Ramos (cell line): Measurements from ENCODE around the gene MAPK6.
"Not testable (repeated sequence)": the region's sequence is repeated elsewhere in the genome, so short reads cannot be mapped to it uniquely, and the experiment has no call there.

Experiments used
- in situ Hi-C: fragments of 300-500 bp; cut with MboI; formaldehyde crosslinking; loops from one replicate; pipeline ENCODE4 v1.14.3; 2022; ENCODE audit warnings: low sequenced_read_pairs; ENCODE audit not compliant: unreplicated experiment

Gene MAPK6

DNA sequence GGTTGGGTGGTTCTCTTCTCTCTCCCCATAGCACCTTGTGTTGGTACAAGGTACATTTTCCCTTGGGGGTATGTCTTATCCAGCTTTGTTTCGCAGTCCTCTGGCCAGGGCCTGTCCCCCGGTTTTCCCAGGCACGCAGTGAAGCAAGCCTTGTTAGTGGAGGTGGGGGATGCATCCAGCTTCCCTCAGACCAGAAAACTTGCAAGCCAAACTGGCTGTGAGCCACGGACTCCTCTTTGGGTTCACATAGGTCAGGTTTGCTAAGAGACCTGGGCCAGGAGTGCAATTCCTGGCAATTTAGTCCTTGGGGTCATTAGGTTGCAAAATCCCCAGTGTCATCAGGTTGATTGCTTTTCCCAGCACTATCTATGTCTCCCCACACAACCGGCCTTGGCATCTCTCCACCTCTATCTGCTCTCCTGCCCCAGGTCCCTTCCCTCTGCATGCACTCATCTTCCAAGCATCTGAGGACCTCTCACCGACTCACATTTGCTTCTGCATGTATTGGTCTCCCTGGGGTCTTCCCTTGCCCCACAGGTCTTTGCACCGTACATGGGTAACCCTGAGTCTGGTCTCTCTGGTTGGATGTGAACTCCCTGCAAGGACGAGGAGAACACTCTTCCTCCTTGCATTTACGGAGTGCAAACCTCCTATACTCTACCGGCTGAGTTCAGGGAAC lies 59.3 kb downstream of the MAPK6 start:
- in situ Hi-C loops, result no loop called here

GRCh38 chr15:52078876-52079700 lies 60.1 kb downstream of the MAPK6 start:
- in situ Hi-C loops, result no loop called here

DNA sequence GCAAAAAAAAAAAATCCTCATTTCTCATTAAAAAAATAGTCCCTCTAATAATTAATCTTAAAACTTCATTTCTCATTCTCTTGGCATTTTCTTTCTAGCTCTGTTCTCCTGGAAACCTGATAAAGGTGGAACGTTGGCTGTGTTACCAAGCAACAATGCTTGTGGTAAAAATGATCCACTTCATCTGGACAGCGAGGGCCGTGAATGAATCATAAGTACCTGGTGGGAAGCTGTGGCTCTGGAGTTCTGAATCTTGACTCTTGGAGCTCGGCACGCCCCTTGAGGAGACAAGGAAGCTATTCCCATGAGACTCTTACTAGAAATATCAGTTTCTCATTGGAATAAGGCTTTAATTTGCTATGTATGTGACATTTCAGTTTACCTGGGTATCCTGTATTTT lies 61.0 kb downstream of the MAPK6 start:
- in situ Hi-C loops, result no loop called here

DNA sequence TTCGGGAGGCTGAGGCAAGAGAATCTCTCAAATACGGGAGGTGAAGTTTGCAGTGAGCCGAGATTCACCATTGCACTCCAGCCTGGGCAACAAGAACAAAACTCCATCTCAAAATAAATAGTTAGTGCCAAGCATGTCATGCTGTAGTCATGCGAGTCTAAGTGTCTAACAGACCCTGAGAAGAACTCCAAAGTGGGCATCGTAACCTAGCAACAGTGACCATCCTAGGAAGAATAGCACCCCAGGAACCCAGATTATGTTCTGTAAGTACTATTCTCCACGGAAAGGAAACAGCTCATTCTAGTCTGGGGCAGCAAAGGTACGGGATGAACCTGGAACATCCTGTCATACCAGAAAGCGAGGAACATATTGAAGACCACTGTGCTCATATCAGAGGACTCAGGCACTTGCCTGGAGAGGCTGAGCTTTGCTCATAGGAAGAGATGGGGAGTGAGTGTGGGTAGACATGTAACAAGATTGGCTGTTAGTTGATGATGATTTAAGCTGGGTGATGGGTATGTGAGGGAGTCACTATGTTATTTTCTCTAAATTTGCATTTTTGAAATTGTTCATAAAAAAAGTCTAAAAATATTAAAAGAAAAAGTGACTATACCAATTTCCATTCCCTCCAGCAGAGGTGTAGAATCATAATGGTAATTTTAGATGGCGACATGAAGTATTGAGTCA lies 61.8 kb downstream of the MAPK6 start:
- in situ Hi-C loops, result no loop called here

GRCh38 chr15:52082197-52083036 lies 63.4 kb downstream of the MAPK6 start:
- in situ Hi-C loops, result no loop called here

DNA sequence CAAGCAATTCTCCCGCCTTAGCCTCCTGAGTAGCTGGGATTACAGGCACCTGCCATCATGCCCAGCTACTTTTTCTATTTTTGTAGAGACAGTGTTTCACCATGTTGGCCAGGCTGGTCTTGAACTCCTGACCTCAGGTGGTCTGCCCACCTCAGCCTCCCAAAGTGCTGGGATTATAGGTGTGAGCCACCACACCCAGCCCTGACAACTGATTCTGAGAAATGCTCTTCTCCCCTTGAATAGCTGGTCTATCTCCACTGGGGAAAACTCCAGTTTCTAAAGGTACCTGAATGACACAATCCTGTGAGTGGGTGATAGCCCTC lies 64.0 kb downstream of the MAPK6 start:
- in situ Hi-C loops, result not testable (repeated sequence)

- in situ Hi-C loops, result no loop called here
These were observed 64.6 kb downstream of the MAPK6 start for GRCh38 chr15:52083603-52084002.

GRCh38 chr15:52085299-52085698 lies 66.3 kb downstream of the MAPK6 start:
- in situ Hi-C loops, result no loop called here

GRCh38 chr15:52086011-52086786 lies 67.2 kb downstream of the MAPK6 start:
- in situ Hi-C loops, result no loop called here

- in situ Hi-C loops, result no loop called here
These were observed 71.2 kb downstream of the MAPK6 start for GRCh38 chr15:52090193-52090592.

DNA sequence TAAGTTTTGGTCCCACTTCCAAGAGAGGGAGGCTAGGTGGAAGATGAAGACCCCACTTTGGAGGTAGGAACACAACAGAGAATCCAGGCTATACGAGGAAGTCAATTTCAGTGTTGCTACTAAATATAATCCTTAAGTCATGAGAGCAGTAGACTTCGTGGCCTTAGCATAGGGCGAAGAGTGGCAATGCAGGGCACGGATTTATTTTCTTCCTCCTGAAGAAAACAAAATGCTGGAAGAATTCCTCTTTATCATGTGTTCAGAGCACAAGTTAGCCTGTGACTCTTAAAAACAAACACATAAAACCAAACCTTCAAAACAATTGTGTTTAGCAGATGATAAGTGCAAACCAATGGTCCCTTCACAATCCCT lies 74.1 kb downstream of the MAPK6 start:
- in situ Hi-C loops, result no loop called here

- in situ Hi-C loops, result no loop called here
These were observed 74.8 kb downstream of the MAPK6 start for GRCh38 chr15:52093539-52094510.

GRCh38 chr15:52094811-52095584 lies 76.0 kb downstream of the MAPK6 start:
- in situ Hi-C loops, result no loop called here

- in situ Hi-C loops, result no loop called here
These were observed 76.7 kb downstream of the MAPK6 start for GRCh38 chr15:52095597-52096262.

- in situ Hi-C loops, result not testable (repeated sequence)
These were observed 77.5 kb downstream of the MAPK6 start for GRCh38 chr15:52096536-52096935.

GRCh38 chr15:52097180-52097579 lies 78.2 kb downstream of the MAPK6 start:
- in situ Hi-C loops, result no loop called here

DNA sequence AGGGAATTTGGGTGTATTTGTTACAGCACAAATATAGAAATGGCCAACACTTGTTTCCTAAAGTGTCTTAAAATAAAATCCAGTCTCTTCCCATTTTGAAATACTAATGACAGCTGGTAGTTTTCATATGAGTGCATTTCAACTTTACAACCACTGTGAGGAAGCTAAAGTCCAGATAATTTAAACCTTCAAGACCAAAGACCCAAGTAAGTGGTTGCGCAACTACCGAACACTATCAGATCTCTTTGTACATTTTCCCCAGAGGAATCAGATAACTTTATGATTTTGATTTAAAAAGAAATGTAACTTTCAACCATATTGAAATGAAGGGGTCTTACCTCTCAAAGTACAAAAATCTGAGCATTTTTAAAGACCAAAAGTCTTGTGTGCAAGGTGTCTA lies 79.3 kb downstream of the MAPK6 start:
- in situ Hi-C loops, result no loop called here
